ENCODE measurements around the gene CCDC71. TPM values are rescaled to one million over a fixed set of nuclear protein-coding genes. Genes with fewer than 3 reads are reported as not detected.

CCDC71 gene
- total and polyA plus RNA-seq, 9 of the 15 experiments (the other 6 are each of a cell fraction or from before 2014, with no cell fraction given), result 0.13 to 19.3 (median 14.3) TPM

- no peak overlapping the region for H3K9ac ChIP-seq (ENCODE audit: insufficient read depth in 1 of 2, low read depth in 2 of 2, low read length in 2 of 2)
- H3K36me3 ChIP-seq (ENCODE audit: control insufficient read depth, insufficient read depth, low read length), result peaks cover 16% of the 10 kb centered on the region
- FAIRE-seq (no peak), ATAC-seq (no peak), DNase-seq (ENCODE audit: extremely low read depth in 1 of 4, low spot score in 3 of 4) (no peak)
- peaks cover 18% of the 10 kb centered on the region for H3K79me2 ChIP-seq (ENCODE audit: control insufficient read depth, insufficient read depth, low read length)
- H3K27me3 ChIP-seq (ENCODE audit: control insufficient read depth in 2 of 2, insufficient read depth in 2 of 2, low read length in 2 of 2), result no peaks in the 10 kb centered on the region
- peaks cover 19 to 34% of the 10 kb centered on the region in 2 experiments for H3K4me1 ChIP-seq (replicated peaks in 1 of 2; ENCODE audit: control insufficient read depth in 2 of 2, insufficient read depth in 2 of 2, low read length in 2 of 2)
- H3K4me2 ChIP-seq (ENCODE audit: insufficient read depth, low read length), result no peak overlapping the region
- H4K20me1 ChIP-seq (replicated peaks; ENCODE audit: control insufficient read depth, insufficient read depth, low read length), result no peaks in the 10 kb centered on the region; the same call in 1 of the 2 replicates
- H2AFZ ChIP-seq (ENCODE audit: low read depth, low read length), result no peak overlapping the region
- WGBS (ENCODE audit: insufficient coverage, low coverage, missing lambda C conversion rate), result 50% methylated on average over 1 of the region's 2 CpGs
- intact Hi-C loops (cut with micrococcal nuclease) (no loop called here), in situ Hi-C loops (cut with MboI) (no loop called here)
- no peaks in the 10 kb centered on the region for H3K9me3 ChIP-seq (replicated peaks; ENCODE audit: control insufficient read depth, insufficient read depth, low read depth, low read length)
- no TSS peak for BruUV-seq (replicated peaks)
- no peak overlapping the region for H3K27ac ChIP-seq (ENCODE audit: extremely low read depth, low read depth, low read length)
- ChIA-PET POLR2A (interaction anchor here (0.5 kb wide), 1 partner anchor 10 kb away, joined by 3 read pairs; no protein-coding TSS in a partner anchor), CTCF (ENCODE audit: low intra/inter-chr PET ratio) (no interaction called here)
- H3K9me1 ChIP-seq (ENCODE audit: control insufficient read depth, insufficient read depth, low read length), result peaks cover 3% of the 10 kb centered on the region
- H3K4me3 ChIP-seq, result no peak overlapping the region
- TF ChIP-seq LCOR (CRISPR knock-in tag; IDR thresholded peaks at IDR 0.05) (no peak), DIDO1 (tag; IDR thresholded peaks at IDR 0.05; ENCODE audit: low read depth) (no peak), HMBOX1 (IDR thresholded peaks at IDR 0.05) (no peak), PKNOX1 (IDR thresholded peaks at IDR 0.05) (no peak), OTX1 (CRISPR knock-in tag; IDR thresholded peaks at IDR 0.05) (no peak)
These were observed 10.9 kb upstream of the CCDC71 start for GRCh38 chr3:49177073-49177472.
